KMS-11 (cell line): ENCODE results near the gene TNNI3K.

Source experiments
- H2AFZ ChIP-seq: fragments of 200-600 bp; sonication (generic); 2 replicates; pipeline ENCODE4 v1.6.1; 2016; ENCODE audit warnings: antibody characterized with exemption, mixed run types, low read depth
- H3K27ac ChIP-seq: fragments of 200-600 bp; sonication (generic); 2 replicates; pipeline ENCODE4 v1.6.1; 2016; ENCODE audit warnings: mild to moderate bottlenecking, mixed run types
- H3K27me3 ChIP-seq: fragments of 200-600 bp; sonication (generic); 2 replicates; pipeline ENCODE4 v1.6.1; 2017; ENCODE audit warnings: mild to moderate bottlenecking, low read depth, mixed run types, moderate library complexity; ENCODE audit not compliant: insufficient read depth
- H3K36me3 ChIP-seq: fragments of 200-600 bp; sonication (generic); 2 replicates; pipeline ENCODE4 v1.6.1; 2017; ENCODE audit warnings: mild to moderate bottlenecking, mixed run types; ENCODE audit not compliant: insufficient read depth
- H3K4me1 ChIP-seq: fragments of 200-600 bp; sonication (generic); 2 replicates; pipeline ENCODE4 v1.6.1; 2016; ENCODE audit warnings: mild to moderate bottlenecking, low read depth, mixed run types; ENCODE audit not compliant: poor library complexity, severe bottlenecking
- H3K4me2 ChIP-seq: fragments of 200-600 bp; sonication (generic); 2 replicates; pipeline ENCODE4 v1.7.0; 2016; ENCODE audit warnings: mild to moderate bottlenecking, mixed run types
- H3K4me3 ChIP-seq: fragments of 200-600 bp; sonication (generic); IDR thresholded peaks from 2 replicates; pipeline ENCODE4 v1.6.1; 2017; ENCODE audit warnings: low read depth, low read length, mixed read lengths; ENCODE audit not compliant: insufficient read depth
- H3K79me2 ChIP-seq: fragments of 200-600 bp; sonication (generic); 2 replicates; pipeline ENCODE4 v1.6.1; 2016; ENCODE audit warnings: low read depth, mixed run types; ENCODE audit not compliant: insufficient read depth
- H3K9ac ChIP-seq: fragments of 200-600 bp; sonication (generic); 2 replicates; pipeline ENCODE4 v1.6.1; 2016; ENCODE audit warnings: mild to moderate bottlenecking, mixed run types
- H4K20me1 ChIP-seq: fragments of 200-600 bp; sonication (generic); 2 replicates; pipeline ENCODE4 v1.6.1; 2016; ENCODE audit warnings: mild to moderate bottlenecking, mixed run types; ENCODE audit not compliant: insufficient read depth
- CTCF ChIP-seq: fragments of 200-600 bp; sonication (generic); conservative IDR thresholded peaks from 2 replicates; pipeline ENCODE4 v1.6.1; 2017; ENCODE audit warnings: low read depth, mild to moderate bottlenecking, antibody characterized with exemption, low read length, moderate library complexity, mixed read lengths

The TNNI3K gene

GRCh38 chr1:74388855-74389254 lies 153.7 kb downstream of the TNNI3K start:
- Histone ChIP-seq H3K27ac (no peak overlapping the region), H3K36me3 (no peaks in the 10 kb centered on the region), H3K9ac (no peak overlapping the region), H2AFZ (no peak overlapping the region), H4K20me1 (no peaks in the 10 kb centered on the region), H3K4me2 (no peak overlapping the region), H3K27me3 (no peaks in the 10 kb centered on the region), H3K4me3 (no peak overlapping the region), H3K4me1 (no peaks in the 10 kb centered on the region), H3K79me2 (no peaks in the 10 kb centered on the region)
- no peak for TF ChIP-seq CTCF

GRCh38 chr1:74392186-74392585 lies 157.0 kb downstream of the TNNI3K start:
- TF ChIP-seq CTCF = no peak
- H4K20me1 ChIP-seq = no peaks in the 10 kb centered on the region
- H2AFZ ChIP-seq = no peak overlapping the region
- H3K4me1 ChIP-seq = no peaks in the 10 kb centered on the region
- H3K4me2 ChIP-seq = no peak overlapping the region
- no peaks in the 10 kb centered on the region for H3K79me2 ChIP-seq
- H3K27me3 ChIP-seq = no peaks in the 10 kb centered on the region
- H3K9ac ChIP-seq = no peak overlapping the region
- no peak overlapping the region for H3K27ac ChIP-seq
- H3K36me3 ChIP-seq = no peaks in the 10 kb centered on the region
- no peak overlapping the region for H3K4me3 ChIP-seq

- no peak overlapping the region for H3K4me2 ChIP-seq
- no peaks in the 10 kb centered on the region for H3K36me3 ChIP-seq
- no peaks in the 10 kb centered on the region for H4K20me1 ChIP-seq
- H2AFZ ChIP-seq = no peak overlapping the region
- no peaks in the 10 kb centered on the region for H3K27me3 ChIP-seq
- no peak overlapping the region for H3K27ac ChIP-seq
- H3K79me2 ChIP-seq = no peaks in the 10 kb centered on the region
- H3K9ac ChIP-seq = no peak overlapping the region
- no peak for TF ChIP-seq CTCF
- no peaks in the 10 kb centered on the region for H3K4me1 ChIP-seq
- no peak overlapping the region for H3K4me3 ChIP-seq
These were observed 157.7 kb downstream of the TNNI3K start for GRCh38 chr1:74392840-74393239.

- Histone ChIP-seq H3K4me2 (no peak overlapping the region), H2AFZ (no peak overlapping the region), H4K20me1 (no peaks in the 10 kb centered on the region), H3K4me3 (no peak overlapping the region), H3K4me1 (no peaks in the 10 kb centered on the region), H3K79me2 (no peaks in the 10 kb centered on the region), H3K27ac (no peak overlapping the region), H3K27me3 (no peaks in the 10 kb centered on the region), H3K9ac (no peak overlapping the region), H3K36me3 (no peaks in the 10 kb centered on the region)
- TF ChIP-seq CTCF = no peak
These were observed 160.4 kb downstream of the TNNI3K start for GRCh38 chr1:74395571-74395970.

- H3K4me1 ChIP-seq = no peaks in the 10 kb centered on the region
- H3K79me2 ChIP-seq = no peaks in the 10 kb centered on the region
- no peak overlapping the region for H3K4me2 ChIP-seq
- no peaks in the 10 kb centered on the region for H3K36me3 ChIP-seq
- no peak overlapping the region for H3K9ac ChIP-seq
- H3K4me3 ChIP-seq = no peak overlapping the region
- no peak overlapping the region for H2AFZ ChIP-seq
- H3K27ac ChIP-seq = no peak overlapping the region
- H3K27me3 ChIP-seq = no peaks in the 10 kb centered on the region
- H4K20me1 ChIP-seq = no peaks in the 10 kb centered on the region
- TF ChIP-seq CTCF = no peak
These were observed 161.3 kb downstream of the TNNI3K start for GRCh38 chr1:74396462-74396861.
